GM19438 (cell line): ENCODE data around the gene HUS1.
"Not testable (repeated sequence)": the region's sequence is repeated elsewhere in the genome, so short reads cannot be mapped to it uniquely, and the experiment has no call there.

Experiments
- ATAC-seq: cut with Tn5 transposase; IDR thresholded peaks from one replicate; pipeline ENCODE4 v1.9.1; 2021; ENCODE audit warnings: low read depth; ENCODE audit not compliant: unreplicated experiment

HUS1 gene

GRCh38 chr7:47931005-47932004, 48.1 kb downstream of the HUS1 start:
- ATAC-seq = no peak

DNA sequence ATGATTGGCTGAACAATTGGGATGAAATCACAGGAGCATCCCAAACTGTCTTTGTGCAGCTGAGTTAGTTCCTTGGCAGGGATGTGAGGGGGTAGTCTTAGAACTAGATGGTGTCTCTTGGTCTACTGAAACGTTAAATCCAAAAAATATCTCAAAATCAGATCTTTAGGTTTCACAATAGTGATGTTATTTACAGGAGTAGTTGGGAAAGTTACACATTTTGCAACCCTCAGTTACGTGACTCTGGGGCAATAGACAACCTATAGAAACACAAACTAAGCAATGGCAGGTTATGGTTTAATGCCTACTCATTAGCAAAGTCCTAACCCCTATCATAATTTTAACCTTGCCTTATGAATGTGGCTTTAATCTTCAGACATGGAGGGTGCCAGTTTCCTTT, 55.1 kb downstream of the HUS1 start:
- ATAC-seq = no peak

DNA sequence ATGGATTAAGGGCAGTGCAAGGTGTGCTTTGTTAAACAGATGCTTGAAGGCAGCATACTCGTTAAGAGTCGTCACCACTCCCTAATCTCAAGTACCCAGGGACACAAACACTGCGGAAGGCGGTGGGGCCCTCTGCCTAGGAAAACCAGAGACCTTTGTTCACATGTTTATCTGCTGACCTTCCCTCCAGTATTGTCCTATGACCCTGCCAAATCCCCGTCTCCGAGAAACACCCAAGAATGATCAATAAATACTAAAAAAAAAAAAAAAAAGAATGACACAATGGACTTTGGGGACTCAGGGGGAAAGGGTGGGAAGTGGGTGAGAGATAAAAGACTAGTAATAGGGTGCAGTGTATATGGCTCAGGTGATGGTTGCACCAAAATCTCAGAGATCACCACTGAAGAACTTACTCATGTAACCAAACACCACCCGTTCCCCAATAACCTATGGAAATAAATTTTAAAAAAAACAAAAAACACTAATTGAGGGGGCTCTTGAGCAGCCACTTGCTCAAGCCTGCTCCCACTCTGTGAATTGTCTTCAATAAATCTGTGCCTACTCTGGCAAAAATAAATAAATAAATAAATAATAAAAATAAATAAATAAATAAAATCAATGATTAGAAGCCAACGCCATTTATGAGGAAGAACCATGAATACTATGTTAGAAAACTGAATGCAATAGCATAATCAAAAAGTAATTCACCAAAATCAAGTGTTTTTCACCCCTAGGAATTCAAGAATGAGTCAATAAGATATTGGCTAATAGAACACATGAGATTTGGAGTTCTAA, 56.1 kb downstream of the HUS1 start:
- ATAC-seq = not testable (repeated sequence)

GRCh38 chr7:47916514-47916913, 62.9 kb downstream of the HUS1 start:
- ATAC-seq = not testable (repeated sequence)

DNA sequence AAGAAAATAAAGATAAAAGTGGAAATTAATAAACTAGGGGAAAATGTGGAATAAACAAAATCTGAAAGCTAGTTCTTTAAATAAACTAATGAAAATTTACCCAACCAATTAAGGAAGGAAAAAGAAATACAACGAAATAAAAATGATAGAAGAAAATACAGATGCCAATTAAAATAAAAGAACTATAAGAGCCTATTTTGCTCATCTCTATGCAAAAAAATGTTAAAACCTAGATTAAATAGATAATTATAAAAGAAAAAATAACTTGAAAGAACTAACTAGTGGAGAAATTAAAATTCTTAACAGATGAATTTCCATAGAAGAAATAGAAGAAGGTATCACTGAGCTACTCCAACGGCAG, 63.8 kb downstream of the HUS1 start:
- ATAC-seq = no peak

- no peak for ATAC-seq
These were observed 64.4 kb downstream of the HUS1 start for GRCh38 chr7:47914717-47915615.
